ENCODE measurements around the gene PIK3R4.

The PIK3R4 gene

DNA sequence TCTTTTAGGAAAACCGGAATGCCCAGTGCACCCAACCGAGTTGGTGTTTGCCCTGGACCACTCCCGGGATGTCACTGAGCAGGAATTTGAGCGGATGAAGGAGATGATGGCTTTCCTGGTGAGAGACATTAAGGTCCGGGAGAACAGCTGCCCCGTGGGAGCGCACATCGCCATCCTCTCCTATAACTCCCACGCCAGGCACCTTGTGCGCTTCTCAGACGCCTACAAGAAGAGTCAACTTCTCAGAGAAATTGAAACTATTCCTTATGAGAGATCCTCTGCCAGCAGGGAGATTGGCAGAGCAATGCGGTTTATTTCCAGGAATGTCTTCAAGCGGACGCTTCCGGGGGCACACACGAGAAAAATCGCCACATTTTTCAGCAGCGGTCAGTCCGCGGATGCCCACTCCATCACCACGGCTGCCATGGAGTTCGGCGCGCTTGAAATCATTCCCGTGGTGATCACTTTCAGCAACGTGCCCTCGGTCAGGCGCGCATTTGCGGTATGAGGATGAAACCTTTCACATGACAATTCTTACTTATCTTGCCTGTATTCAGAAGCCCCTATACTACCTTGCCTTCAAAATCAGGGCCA lies 97.5 kb downstream of the PIK3R4 start:
- H3K4me3 ChIP-seq (ENCODE audit: insufficient read depth, low read length, poor library complexity, severe bottlenecking), result no peak overlapping the region
- H4K20me1 ChIP-seq (ENCODE audit: low read depth, low read length), result no peaks in the 10 kb centered on the region
- no peaks in the 10 kb centered on the region for H3K79me2 ChIP-seq (ENCODE audit: insufficient read depth, low read length)
- no peak overlapping the region for H3K9ac ChIP-seq (ENCODE audit: low read length)
- H3K36me3 ChIP-seq (ENCODE audit: low read length), result no peaks in the 10 kb centered on the region
- no peaks in the 10 kb centered on the region for H3K9me3 ChIP-seq (ENCODE audit: insufficient read depth, low read length)
- H2AFZ ChIP-seq (ENCODE audit: low read depth, low read length, severe bottlenecking), result no peak overlapping the region
- no peak for TF ChIP-seq EZH2phosphoT487 (conservative IDR thresholded peaks at IDR 0.05; ENCODE audit: low read length)
- TF ChIP-seq, protein P1, sequence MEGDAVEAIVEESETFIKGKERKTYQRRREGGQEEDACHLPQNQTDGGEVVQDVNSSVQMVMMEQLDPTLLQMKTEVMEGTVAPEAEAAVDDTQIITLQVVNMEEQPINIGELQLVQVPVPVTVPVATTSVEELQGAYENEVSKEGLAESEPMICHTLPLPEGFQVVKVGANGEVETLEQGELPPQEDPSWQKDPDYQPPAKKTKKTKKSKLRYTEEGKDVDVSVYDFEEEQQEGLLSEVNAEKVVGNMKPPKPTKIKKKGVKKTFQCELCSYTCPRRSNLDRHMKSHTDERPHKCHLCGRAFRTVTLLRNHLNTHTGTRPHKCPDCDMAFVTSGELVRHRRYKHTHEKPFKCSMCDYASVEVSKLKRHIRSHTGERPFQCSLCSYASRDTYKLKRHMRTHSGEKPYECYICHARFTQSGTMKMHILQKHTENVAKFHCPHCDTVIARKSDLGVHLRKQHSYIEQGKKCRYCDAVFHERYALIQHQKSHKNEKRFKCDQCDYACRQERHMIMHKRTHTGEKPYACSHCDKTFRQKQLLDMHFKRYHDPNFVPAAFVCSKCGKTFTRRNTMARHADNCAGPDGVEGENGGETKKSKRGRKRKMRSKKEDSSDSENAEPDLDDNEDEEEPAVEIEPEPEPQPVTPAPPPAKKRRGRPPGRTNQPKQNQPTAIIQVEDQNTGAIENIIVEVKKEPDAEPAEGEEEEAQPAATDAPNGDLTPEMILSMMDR (IDR thresholded peaks at IDR 0.05; ENCODE audit: insufficient read depth, low read length, poor library complexity, severe bottlenecking), result no peak
- H3K9me2 ChIP-seq (replicated peaks; ENCODE audit: insufficient read depth, low read length), result no peaks in the 10 kb centered on the region
- H3K27me3 ChIP-seq (ENCODE audit: low read length), result no peaks in the 10 kb centered on the region
- H3F3A ChIP-seq (ENCODE audit: insufficient read depth), result no peaks in the 10 kb centered on the region
- no peak overlapping the region for H3K4me2 ChIP-seq (ENCODE audit: low read depth, low read length, poor library complexity, severe bottlenecking)
- no peak overlapping the region for H3K27ac ChIP-seq (ENCODE audit: low read depth, low read length)

- Histone ChIP-seq H3K27ac (ENCODE audit: low read depth, low read length) (no peak overlapping the region), H3K9me2 (replicated peaks; ENCODE audit: insufficient read depth, low read length) (no peaks in the 10 kb centered on the region), H3K36me3 (ENCODE audit: low read length) (no peaks in the 10 kb centered on the region), H4K20me1 (ENCODE audit: low read depth, low read length) (no peaks in the 10 kb centered on the region), H3F3A (ENCODE audit: insufficient read depth) (no peaks in the 10 kb centered on the region), H3K9ac (ENCODE audit: low read length) (no peak overlapping the region), H2AFZ (ENCODE audit: low read depth, low read length, severe bottlenecking) (no peak overlapping the region), H3K4me3 (ENCODE audit: insufficient read depth, low read length, poor library complexity, severe bottlenecking) (no peak overlapping the region), H3K9me3 (ENCODE audit: insufficient read depth, low read length) (no peaks in the 10 kb centered on the region), H3K27me3 (ENCODE audit: low read length) (no peaks in the 10 kb centered on the region), H3K4me2 (ENCODE audit: low read depth, low read length, poor library complexity, severe bottlenecking) (no peak overlapping the region), H3K79me2 (ENCODE audit: insufficient read depth, low read length) (no peaks in the 10 kb centered on the region)
- no peak for TF ChIP-seq EZH2phosphoT487 (conservative IDR thresholded peaks at IDR 0.05; ENCODE audit: low read length)
- TF ChIP-seq, protein P1 (IDR thresholded peaks at IDR 0.05; ENCODE audit: insufficient read depth, low read length, poor library complexity, severe bottlenecking), result no peak
These were observed 98.3 kb downstream of the PIK3R4 start for GRCh38 chr3:130648293-130648692.

DNA sequence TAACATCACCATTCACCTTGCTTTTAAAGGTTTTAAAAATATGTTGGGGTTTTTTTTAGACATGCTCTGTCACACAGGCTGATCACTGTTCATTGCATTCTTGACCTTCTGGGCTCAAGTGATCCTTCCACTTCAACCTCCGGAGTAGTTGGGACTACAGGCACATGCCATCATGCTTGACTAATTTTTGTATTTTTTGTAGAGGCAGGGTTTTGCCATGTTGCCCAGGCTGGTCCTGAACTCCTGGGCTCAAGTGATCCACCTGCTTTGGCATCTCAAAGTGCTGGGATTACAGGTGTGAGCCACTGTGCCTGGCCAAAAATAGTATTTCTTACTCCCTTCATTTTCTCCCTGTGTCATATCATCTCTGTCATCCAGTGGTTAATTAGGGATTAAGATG lies 101.4 kb downstream of the PIK3R4 start:
- Histone ChIP-seq H3K9me3 (ENCODE audit: insufficient read depth, low read length) (no peaks in the 10 kb centered on the region), H3K79me2 (ENCODE audit: insufficient read depth, low read length) (no peaks in the 10 kb centered on the region), H3K27me3 (ENCODE audit: low read length) (no peaks in the 10 kb centered on the region), H3K4me2 (ENCODE audit: low read depth, low read length, poor library complexity, severe bottlenecking) (no peak overlapping the region), H3K9ac (ENCODE audit: low read length) (no peak overlapping the region), H3K27ac (ENCODE audit: low read depth, low read length) (no peak overlapping the region), H3F3A (ENCODE audit: insufficient read depth) (no peaks in the 10 kb centered on the region), H3K36me3 (ENCODE audit: low read length) (no peaks in the 10 kb centered on the region), H4K20me1 (ENCODE audit: low read depth, low read length) (no peaks in the 10 kb centered on the region), H3K4me3 (ENCODE audit: insufficient read depth, low read length, poor library complexity, severe bottlenecking) (no peak overlapping the region), H3K9me2 (replicated peaks; ENCODE audit: insufficient read depth, low read length) (no peaks in the 10 kb centered on the region), H2AFZ (ENCODE audit: low read depth, low read length, severe bottlenecking) (no peak overlapping the region)
- TF ChIP-seq, protein P1 (IDR thresholded peaks at IDR 0.05; ENCODE audit: insufficient read depth, low read length, poor library complexity, severe bottlenecking), result no peak
- TF ChIP-seq EZH2phosphoT487 (conservative IDR thresholded peaks at IDR 0.05; ENCODE audit: low read length), result no peak
